Loucy (cell line): ENCODE measurements around the gene NADK2.

ENCODE experiments used
- CTCF ChIP-seq: fragments of 200-600 bp; sonication (generic); conservative IDR thresholded peaks from 2 replicates; pipeline ENCODE4 v1.5.1; 2014; ENCODE audit warnings: mild to moderate bottlenecking, antibody characterized with exemption, low read length
- EZH2phosphoT487 ChIP-seq: fragments of 200-600 bp; IDR thresholded peaks from 2 replicates; pipeline ENCODE4 v1.6.1; 2018; ENCODE audit warnings: antibody characterized with exemption, mild to moderate bottlenecking, moderate library complexity, borderline replicate concordance

DNA sequence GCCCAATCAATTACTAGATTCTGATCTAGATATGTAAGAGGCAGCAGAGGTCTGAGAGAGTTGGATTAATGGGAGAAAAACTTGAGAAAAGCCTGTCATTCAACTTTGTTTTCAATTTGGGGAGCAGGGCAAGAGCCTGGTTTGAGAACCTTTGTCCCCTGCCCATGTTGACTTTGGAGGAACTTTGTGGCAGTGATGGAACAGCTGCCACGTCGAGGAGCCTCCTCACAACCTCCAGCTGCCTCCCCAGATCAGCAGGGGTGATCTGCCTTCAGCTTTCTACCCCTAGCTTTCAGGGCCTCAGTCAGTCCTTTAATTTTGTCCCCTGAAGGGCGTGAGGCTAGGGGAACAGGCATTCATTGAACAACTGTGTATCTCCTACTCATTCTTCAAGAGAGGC is 81.1 kb downstream of the NADK2 start:
- TF ChIP-seq CTCF = no peak
- TF ChIP-seq EZH2phosphoT487 = no peak
